ENCODE results near the gene HSF2BP.
"Not testable (repeated sequence)": the region's sequence is repeated elsewhere in the genome, so short reads cannot be mapped to it uniquely, and the experiment has no call there.

Gene HSF2BP

GRCh38 chr21:43687566-43688399 lies 28.5 kb upstream of the HSF2BP start:
- DNase-seq (ENCODE audit: low read depth in 2 of 2) = no peak

- no peak for DNase-seq (ENCODE audit: low read depth in 2 of 2)
These were observed 27.7 kb upstream of the HSF2BP start for GRCh38 chr21:43686811-43687565.

GRCh38 chr21:43684424-43684823 lies 25.1 kb upstream of the HSF2BP start:
- DNase-seq (ENCODE audit: low read depth in 2 of 2) = no peak

- DNase-seq (ENCODE audit: low read depth in 2 of 2) = no peak
These were observed 22.4 kb upstream of the HSF2BP start for GRCh38 chr21:43681650-43682049.

GRCh38 chr21:43680421-43680820 lies 21.1 kb upstream of the HSF2BP start:
- not testable (repeated sequence) for DNase-seq (ENCODE audit: low read depth in 2 of 2)

GRCh38 chr21:43679951-43680350 lies 20.7 kb upstream of the HSF2BP start:
- no peak for DNase-seq (ENCODE audit: low read depth in 2 of 2)

- DNase-seq (ENCODE audit: low read depth in 2 of 2) = no peak
These were observed 17.1 kb upstream of the HSF2BP start for GRCh38 chr21:43676391-43676790.

GRCh38 chr21:43675871-43676270 lies 16.6 kb upstream of the HSF2BP start:
- DNase-seq (ENCODE audit: low read depth in 2 of 2) = no peak

- no peak for DNase-seq (ENCODE audit: low read depth in 2 of 2)
These were observed 10.7 kb upstream of the HSF2BP start for GRCh38 chr21:43669828-43670605.

GRCh38 chr21:43667191-43667904 lies 8.1 kb upstream of the HSF2BP start:
- DNase-seq (ENCODE audit: low read depth in 2 of 2) = no peak

GRCh38 chr21:43665879-43666278 lies 6.6 kb upstream of the HSF2BP start:
- no peak for DNase-seq (ENCODE audit: low read depth in 2 of 2)

GRCh38 chr21:43664358-43664757 lies 5.1 kb upstream of the HSF2BP start:
- DNase-seq (ENCODE audit: low read depth in 2 of 2) = no peak

GRCh38 chr21:43663033-43663432 lies 3.7 kb upstream of the HSF2BP start:
- DNase-seq (ENCODE audit: low read depth in 2 of 2) = no peak

- DNase-seq (ENCODE audit: low read depth in 2 of 2) = no peak
These were observed 3.0 kb upstream of the HSF2BP start for GRCh38 chr21:43662286-43662685.

- DNase-seq (ENCODE audit: low read depth in 2 of 2) = no peak
These were observed 536 bp downstream of the HSF2BP start for GRCh38 chr21:43658769-43659135.

GRCh38 chr21:43658088-43658741 lies 1.1 kb downstream of the HSF2BP start:
- no peak for DNase-seq (ENCODE audit: low read depth in 2 of 2)

- DNase-seq (ENCODE audit: low read depth in 2 of 2) = no peak
These were observed 1.8 kb downstream of the HSF2BP start for GRCh38 chr21:43657355-43658087.

GRCh38 chr21:43654806-43655489 lies 4.3 kb downstream of the HSF2BP start:
- no peak for DNase-seq (ENCODE audit: low read depth in 2 of 2)

- no peak for DNase-seq (ENCODE audit: low read depth in 2 of 2)
These were observed 5.7 kb downstream of the HSF2BP start for GRCh38 chr21:43653626-43654025.

- no peak for DNase-seq (ENCODE audit: low read depth in 2 of 2)
These were observed 6.7 kb downstream of the HSF2BP start for GRCh38 chr21:43652616-43653015.

Data from stimulated activated CD8-positive, alpha-beta memory T cell treated with anti-CD3 and anti-CD28 coated beads, Interleukin-2, amount 100 ng/mL, for 1 hour (primary cell).